ENCODE measurements around the gene FNTB. TPM values are rescaled to one million over a fixed set of nuclear protein-coding genes. Genes with fewer than 3 reads are reported as not detected.
A peak's percentile ranks its signal among the peaks of the same experiment; 100 is the strongest.

The FNTB gene
- polyA plus RNA-seq, 3 donors = 12.3 to 14.2 (median 14.1) TPM

GRCh38 chr14:64947710-64948611 is 38.7 kb upstream of the FNTB start:
- Histone ChIP-seq H3K9me3 (replicated peaks in 1 of 2; ENCODE audit: control insufficient read depth in 1 of 2, insufficient read depth in 1 of 2, low read length in 2 of 2) (no peaks in the 10 kb centered on the region), H3K79me2 (ENCODE audit: insufficient read depth, low read length) (no peaks in the 10 kb centered on the region), H3K36me3 (replicated peaks in 1 of 2; ENCODE audit: control insufficient read depth in 1 of 2, insufficient read depth in 2 of 2, low read length in 2 of 2) (peaks cover 5 to 38% of the 10 kb centered on the region in 2 donors), H3K4me1 (ENCODE audit: control insufficient read depth in 1 of 2, insufficient read depth in 2 of 2, low read length in 2 of 2) (peaks cover 11 to 12% of the 10 kb centered on the region in 2 donors), H3K27me3 (ENCODE audit: control insufficient read depth in 2 of 2, insufficient read depth in 2 of 2, low read length in 2 of 2) (no peaks in the 10 kb centered on the region), H3K27ac (ENCODE audit: low read depth in 1 of 2, low read length in 2 of 2) (no peak overlapping the region), H3K9ac (ENCODE audit: insufficient read depth, low read length, poor library complexity, severe bottlenecking) (no peak overlapping the region), H4K20me1 (ENCODE audit: insufficient read depth, low read length) (peaks cover 9% of the 10 kb centered on the region), H2AFZ (ENCODE audit: insufficient read depth, low read depth, low read length, poor library complexity, severe bottlenecking) (no peak overlapping the region), H3K4me3 (replicated peaks in 1 of 3; ENCODE audit: low read depth in 2 of 3, low read length in 3 of 3) (no peak overlapping the region), H3K4me2 (replicated peaks; ENCODE audit: extremely low read depth, low read length, poor library complexity, severe bottlenecking) (no peak overlapping the region)
- WGBS (ENCODE audit: insufficient coverage) = 95% methylated on average over 23 of the region's 28 CpGs
- intact Hi-C loops (cut with micrococcal nuclease) = no loop called here
- H3K4me3 Mint-ChIP-seq = peak overlapping the region in 1 of 2 donors; percentile 51
- no peak for DNase-seq
- peaks cover 16% of the 10 kb centered on the region for H3K4me1 Mint-ChIP-seq
- H3K36me3 Mint-ChIP-seq = peaks cover 32 to 41% of the 10 kb centered on the region in 2 donors
- H3K27ac Mint-ChIP-seq = peak overlapping the region in 3 of 7 donors; percentile 49 to 58 (median 50)
- no peaks in the 10 kb centered on the region for H3K9me3 Mint-ChIP-seq
- peaks cover 0 to 2% (median 1%) of the 10 kb centered on the region in 3 donors for H3K27me3 Mint-ChIP-seq (ENCODE audit: low read depth in 3 of 3)
- TF ChIP-seq, protein P1, sequence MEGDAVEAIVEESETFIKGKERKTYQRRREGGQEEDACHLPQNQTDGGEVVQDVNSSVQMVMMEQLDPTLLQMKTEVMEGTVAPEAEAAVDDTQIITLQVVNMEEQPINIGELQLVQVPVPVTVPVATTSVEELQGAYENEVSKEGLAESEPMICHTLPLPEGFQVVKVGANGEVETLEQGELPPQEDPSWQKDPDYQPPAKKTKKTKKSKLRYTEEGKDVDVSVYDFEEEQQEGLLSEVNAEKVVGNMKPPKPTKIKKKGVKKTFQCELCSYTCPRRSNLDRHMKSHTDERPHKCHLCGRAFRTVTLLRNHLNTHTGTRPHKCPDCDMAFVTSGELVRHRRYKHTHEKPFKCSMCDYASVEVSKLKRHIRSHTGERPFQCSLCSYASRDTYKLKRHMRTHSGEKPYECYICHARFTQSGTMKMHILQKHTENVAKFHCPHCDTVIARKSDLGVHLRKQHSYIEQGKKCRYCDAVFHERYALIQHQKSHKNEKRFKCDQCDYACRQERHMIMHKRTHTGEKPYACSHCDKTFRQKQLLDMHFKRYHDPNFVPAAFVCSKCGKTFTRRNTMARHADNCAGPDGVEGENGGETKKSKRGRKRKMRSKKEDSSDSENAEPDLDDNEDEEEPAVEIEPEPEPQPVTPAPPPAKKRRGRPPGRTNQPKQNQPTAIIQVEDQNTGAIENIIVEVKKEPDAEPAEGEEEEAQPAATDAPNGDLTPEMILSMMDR (IDR thresholded peaks at IDR 0.05) = no peak

DNA sequence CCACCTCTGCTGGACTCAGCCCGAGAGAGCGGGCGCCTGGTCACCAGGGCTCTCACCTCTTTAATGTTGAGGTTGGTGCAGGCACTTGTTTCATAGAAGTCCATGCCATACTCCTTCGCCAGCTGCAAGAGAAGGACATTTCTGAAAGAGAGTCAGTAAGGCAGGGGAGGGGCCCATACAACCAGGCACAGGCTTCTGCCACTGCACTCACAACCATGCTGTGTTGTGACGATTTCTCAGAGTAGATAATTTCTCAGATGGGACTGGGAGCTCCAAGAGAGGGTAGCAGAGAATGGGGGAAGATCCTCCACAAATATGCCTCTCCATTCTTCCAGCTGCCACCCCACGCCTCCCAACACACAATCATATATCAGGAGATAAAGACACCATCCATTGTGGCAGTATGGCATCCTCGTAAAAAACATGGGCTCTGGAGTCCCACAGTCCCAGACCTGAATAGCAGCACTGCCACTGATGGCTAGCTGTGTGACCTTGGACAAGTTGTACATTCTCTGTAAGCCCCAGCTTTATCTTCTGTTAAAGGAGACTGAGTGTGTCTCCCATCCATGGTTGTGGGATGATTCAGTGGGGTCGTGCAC is 38.0 kb upstream of the FNTB start:
- Histone ChIP-seq H3K36me3 (replicated peaks in 1 of 2; ENCODE audit: control insufficient read depth in 1 of 2, insufficient read depth in 2 of 2, low read length in 2 of 2) (peaks cover 5 to 37% of the 10 kb centered on the region in 2 donors), H4K20me1 (ENCODE audit: insufficient read depth, low read length) (peaks cover 8% of the 10 kb centered on the region), H3K4me2 (replicated peaks; ENCODE audit: extremely low read depth, low read length, poor library complexity, severe bottlenecking) (no peak overlapping the region), H3K79me2 (ENCODE audit: insufficient read depth, low read length) (no peaks in the 10 kb centered on the region), H3K9me3 (replicated peaks in 1 of 2; ENCODE audit: control insufficient read depth in 1 of 2, insufficient read depth in 1 of 2, low read length in 2 of 2) (no peaks in the 10 kb centered on the region), H3K27me3 (ENCODE audit: control insufficient read depth in 2 of 2, insufficient read depth in 2 of 2, low read length in 2 of 2) (no peaks in the 10 kb centered on the region), H3K27ac (ENCODE audit: low read depth in 1 of 2, low read length in 2 of 2) (no peak overlapping the region), H3K9ac (ENCODE audit: insufficient read depth, low read length, poor library complexity, severe bottlenecking) (no peak overlapping the region), H3K4me1 (ENCODE audit: control insufficient read depth in 1 of 2, insufficient read depth in 2 of 2, low read length in 2 of 2) (peaks cover 6 to 7% of the 10 kb centered on the region in 2 donors), H2AFZ (ENCODE audit: insufficient read depth, low read depth, low read length, poor library complexity, severe bottlenecking) (no peak overlapping the region), H3K4me3 (replicated peaks in 1 of 3; ENCODE audit: low read depth in 2 of 3, low read length in 3 of 3) (no peak overlapping the region)
- 94% methylated on average over 2 of the region's 8 CpGs for WGBS (ENCODE audit: insufficient coverage)
- TF ChIP-seq, protein P1 (IDR thresholded peaks at IDR 0.05) = no peak
- intact Hi-C loops (cut with micrococcal nuclease) = no loop called here
- peaks cover 0 to 2% (median 1%) of the 10 kb centered on the region in 3 donors for H3K27me3 Mint-ChIP-seq (ENCODE audit: low read depth in 3 of 3)
- peaks cover 8% of the 10 kb centered on the region for H3K4me1 Mint-ChIP-seq
- no peak overlapping the region for H3K27ac Mint-ChIP-seq
- H3K4me3 Mint-ChIP-seq = no peak overlapping the region
- no peak for DNase-seq
- H3K36me3 Mint-ChIP-seq = peaks cover 35 to 38% of the 10 kb centered on the region in 2 donors
- peaks cover 0 to 1% (median 0%) of the 10 kb centered on the region in 7 donors for H3K9me3 Mint-ChIP-seq

Data from CD14-positive monocyte (primary cell).